HTR-8/SVneo (cell line): ENCODE results near the gene EPHB2.
"Not testable (repeated sequence)": the region's sequence is repeated elsewhere in the genome, so short reads cannot be mapped to it uniquely, and the experiment has no call there.

ENCODE experiments used
- DNase-seq: peaks from one replicate; pipeline ENCODE4 v3.0.0; 2011; ENCODE audit warnings: low spot score, mixed read lengths; ENCODE audit not compliant: insufficient read length
- FAIRE-seq: peaks from 2 replicates; lab custom pipeline; 2011; peaks lifted over from hg19 to GRCh38; lab: Jason Lieb, UNC

Gene EPHB2

GRCh38 chr1:22710701-22711049 lies at the start of gene EPHB2:
EPHB2 (plus strand) TSS chr1:22710839; CDS start chr1:22710983, 144 bp downstream.
- peak; percentile 52 for DNase-seq
- no peak for FAIRE-seq

GRCh38 chr1:22661880-22662279 lies 48.8 kb upstream of the EPHB2 start:
- DNase-seq = no peak
- no peak for FAIRE-seq

GRCh38 chr1:22662318-22662717 lies 48.3 kb upstream of the EPHB2 start:
- peak; percentile 15 for DNase-seq
- FAIRE-seq = no peak

- no peak for DNase-seq
- FAIRE-seq = no peak
These were observed 47.6 kb upstream of the EPHB2 start for GRCh38 chr1:22662986-22663408.

- peak; percentile 36 for FAIRE-seq
These were observed 44.9 kb upstream of the EPHB2 start for GRCh38 chr1:22665752-22666151.

GRCh38 chr1:22666412-22666811 lies 44.2 kb upstream of the EPHB2 start:
- FAIRE-seq = no peak

More at GRCh38 chr1:22665752-22666151, 44.9 kb upstream of the EPHB2 start:
- DNase-seq = peak; percentile 34

GRCh38 chr1:22668840-22669239 lies 41.8 kb upstream of the EPHB2 start:
- DNase-seq, FAIRE-seq: not testable (repeated sequence)

More at GRCh38 chr1:22666412-22666811, 44.2 kb upstream of the EPHB2 start:
- no peak for DNase-seq

- no peak for FAIRE-seq
- DNase-seq = no peak
These were observed 40.2 kb upstream of the EPHB2 start for GRCh38 chr1:22670352-22670975.

- DNase-seq = no peak
These were observed 38.6 kb upstream of the EPHB2 start for GRCh38 chr1:22671999-22672398.

GRCh38 chr1:22673486-22674409 lies 36.9 kb upstream of the EPHB2 start:
- FAIRE-seq = no peak
- DNase-seq = peak; percentile 41

More at GRCh38 chr1:22671999-22672398, 38.6 kb upstream of the EPHB2 start:
- no peak for FAIRE-seq

GRCh38 chr1:22674410-22674749 lies 36.3 kb upstream of the EPHB2 start:
- no peak for DNase-seq
- FAIRE-seq = no peak

- not testable (repeated sequence) for FAIRE-seq
These were observed 34.5 kb upstream of the EPHB2 start for GRCh38 chr1:22676151-22676550.

GRCh38 chr1:22676916-22677583 lies 33.6 kb upstream of the EPHB2 start:
- no peak for DNase-seq
- FAIRE-seq = no peak

More at GRCh38 chr1:22676151-22676550, 34.5 kb upstream of the EPHB2 start:
- DNase-seq = not testable (repeated sequence)

- DNase-seq (no peak), FAIRE-seq (no peak)
These were observed 32.4 kb upstream of the EPHB2 start for GRCh38 chr1:22677931-22678896.

- FAIRE-seq (no peak), DNase-seq (no peak)
These were observed 29.9 kb upstream of the EPHB2 start for GRCh38 chr1:22680726-22681125.

- FAIRE-seq = no peak
- no peak for DNase-seq
These were observed 28.9 kb upstream of the EPHB2 start for GRCh38 chr1:22681556-22682276.

GRCh38 chr1:22683547-22683946 lies 27.1 kb upstream of the EPHB2 start:
- FAIRE-seq (no peak), DNase-seq (no peak)

- FAIRE-seq = no peak
- DNase-seq = no peak
These were observed 25.0 kb upstream of the EPHB2 start for GRCh38 chr1:22685591-22686059.

- FAIRE-seq (no peak), DNase-seq (no peak)
These were observed 23.4 kb upstream of the EPHB2 start for GRCh38 chr1:22687191-22687590.
